HG03159 (cell line): ENCODE measurements around the gene RDX.

Source experiments
- ATAC-seq: cut with Tn5 transposase; IDR thresholded peaks from one replicate; pipeline ENCODE4 v1.9.1; 2021; ENCODE audit warnings: mild to moderate bottlenecking, moderate library complexity; ENCODE audit not compliant: unreplicated experiment

The RDX gene

GRCh38 chr11:110141812-110142211 is 154.6 kb downstream of the RDX start:
- no peak for ATAC-seq

- no peak for ATAC-seq
Observed at GRCh38 chr11:110134110-110134509, 162.3 kb downstream of the RDX start.

GRCh38 chr11:110133160-110133559 is 163.3 kb downstream of the RDX start:
- ATAC-seq = no peak

- ATAC-seq = no peak
Observed at GRCh38 chr11:110131386-110132123, 164.9 kb downstream of the RDX start.

- no peak for ATAC-seq
Observed at GRCh38 chr11:110130642-110131238, 165.7 kb downstream of the RDX start.

- no peak for ATAC-seq
Observed at GRCh38 chr11:110128161-110128560, 168.3 kb downstream of the RDX start.

- no peak for ATAC-seq
Observed at GRCh38 chr11:110126936-110127335, 169.5 kb downstream of the RDX start.

GRCh38 chr11:110125632-110126031 is 170.8 kb downstream of the RDX start:
- no peak for ATAC-seq
